Measurements from ENCODE around the gene PPP4C.

Gene PPP4C

DNA sequence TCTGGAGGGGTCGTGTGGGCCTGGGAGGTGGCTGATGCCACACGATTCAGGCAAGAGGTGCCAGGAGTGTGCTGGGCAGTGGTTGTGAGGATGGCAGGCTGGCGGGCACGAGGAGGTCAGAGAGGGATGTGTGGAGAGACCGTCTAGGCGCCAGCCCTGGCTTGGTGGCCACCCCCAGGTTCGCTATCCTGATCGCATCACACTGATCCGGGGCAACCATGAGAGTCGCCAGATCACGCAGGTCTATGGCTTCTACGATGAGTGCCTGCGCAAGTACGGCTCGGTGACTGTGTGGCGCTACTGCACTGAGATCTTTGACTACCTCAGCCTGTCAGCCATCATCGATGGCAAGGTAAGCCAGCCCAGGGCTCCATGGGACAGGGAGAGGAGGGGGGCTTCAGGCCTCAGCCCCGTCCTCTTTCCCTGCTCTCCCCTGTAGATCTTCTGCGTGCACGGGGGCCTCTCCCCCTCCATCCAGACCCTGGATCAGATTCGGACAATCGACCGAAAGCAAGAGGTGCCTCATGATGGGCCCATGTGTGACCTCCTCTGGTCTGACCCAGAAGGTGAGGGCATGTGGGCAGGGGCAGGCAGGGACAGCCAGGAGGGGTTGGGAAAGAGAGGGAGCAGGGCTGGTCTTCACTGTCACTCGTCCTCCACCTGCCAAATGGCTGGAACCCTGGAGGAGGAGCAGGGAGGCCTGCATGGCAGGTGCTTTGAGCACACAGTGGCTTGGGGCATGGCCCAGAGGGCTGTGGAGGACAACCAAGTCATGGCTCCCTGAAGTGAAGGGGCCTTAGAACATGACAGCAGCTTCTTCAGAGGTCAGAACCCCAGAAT, 7.6 kb downstream of the PPP4C start:
- Histone ChIP-seq H3K9ac (ENCODE audit: low read length) (no peak overlapping the region), H3K36me3 (replicated peaks; ENCODE audit: low read depth, low read length) (peaks cover 56% of the 10 kb centered on the region)
- TF ChIP-seq EZH2phosphoT487 (IDR thresholded peaks at IDR 0.05; ENCODE audit: low read depth), result no peak
- TF ChIP-seq, protein P1, sequence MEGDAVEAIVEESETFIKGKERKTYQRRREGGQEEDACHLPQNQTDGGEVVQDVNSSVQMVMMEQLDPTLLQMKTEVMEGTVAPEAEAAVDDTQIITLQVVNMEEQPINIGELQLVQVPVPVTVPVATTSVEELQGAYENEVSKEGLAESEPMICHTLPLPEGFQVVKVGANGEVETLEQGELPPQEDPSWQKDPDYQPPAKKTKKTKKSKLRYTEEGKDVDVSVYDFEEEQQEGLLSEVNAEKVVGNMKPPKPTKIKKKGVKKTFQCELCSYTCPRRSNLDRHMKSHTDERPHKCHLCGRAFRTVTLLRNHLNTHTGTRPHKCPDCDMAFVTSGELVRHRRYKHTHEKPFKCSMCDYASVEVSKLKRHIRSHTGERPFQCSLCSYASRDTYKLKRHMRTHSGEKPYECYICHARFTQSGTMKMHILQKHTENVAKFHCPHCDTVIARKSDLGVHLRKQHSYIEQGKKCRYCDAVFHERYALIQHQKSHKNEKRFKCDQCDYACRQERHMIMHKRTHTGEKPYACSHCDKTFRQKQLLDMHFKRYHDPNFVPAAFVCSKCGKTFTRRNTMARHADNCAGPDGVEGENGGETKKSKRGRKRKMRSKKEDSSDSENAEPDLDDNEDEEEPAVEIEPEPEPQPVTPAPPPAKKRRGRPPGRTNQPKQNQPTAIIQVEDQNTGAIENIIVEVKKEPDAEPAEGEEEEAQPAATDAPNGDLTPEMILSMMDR (IDR thresholded peaks at IDR 0.05; ENCODE audit: low read depth, low read length), result no peak

DNA sequence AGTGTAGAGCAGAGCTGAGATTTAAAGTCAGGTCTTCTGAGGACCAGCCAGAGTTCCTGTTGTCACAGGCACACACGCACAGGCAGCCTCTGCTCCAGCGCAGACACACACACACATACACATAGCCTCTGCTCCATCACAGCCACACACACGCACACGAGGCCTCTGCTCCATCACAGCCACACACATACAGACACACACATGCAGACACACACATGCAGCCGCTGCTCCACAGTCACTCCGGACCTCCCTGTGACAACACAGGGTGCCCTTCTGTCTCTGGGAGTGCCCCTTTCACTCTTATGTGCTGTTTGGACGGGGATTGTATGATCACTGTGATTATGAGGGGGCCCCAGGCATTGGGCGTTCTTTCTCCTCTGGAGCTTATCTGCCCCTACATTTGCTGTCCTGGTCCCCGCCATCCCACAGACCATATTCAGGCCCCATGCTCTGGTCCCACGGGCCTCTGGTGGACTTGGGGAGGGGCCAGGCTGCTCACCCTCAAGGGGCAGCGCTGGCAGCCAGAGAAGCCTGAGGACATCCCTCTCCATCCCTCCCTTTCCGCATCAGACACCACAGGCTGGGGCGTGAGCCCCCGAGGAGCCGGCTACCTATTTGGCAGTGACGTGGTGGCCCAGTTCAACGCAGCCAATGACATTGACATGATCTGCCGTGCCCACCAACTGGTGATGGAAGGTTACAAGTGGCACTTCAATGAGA, 8.5 kb downstream of the PPP4C start:
- Histone ChIP-seq H3K9me3 (ENCODE audit: insufficient read depth, low read length) (no peaks in the 10 kb centered on the region), H3K36me3 (replicated peaks; ENCODE audit: low read depth, low read length) (peaks cover 50% of the 10 kb centered on the region)
- TF ChIP-seq, protein P1 (IDR thresholded peaks at IDR 0.05; ENCODE audit: low read depth, low read length), result no peak
- TF ChIP-seq EZH2phosphoT487 (IDR thresholded peaks at IDR 0.05; ENCODE audit: low read depth), result no peak

More for the DNA sequence above, 7.6 kb downstream of the PPP4C start:
- H4K20me1 ChIP-seq (ENCODE audit: insufficient read depth, low read length), result no peaks in the 10 kb centered on the region
- no peaks in the 10 kb centered on the region for H3K27me3 ChIP-seq (ENCODE audit: low read depth, low read length)
- no peak overlapping the region for H2AFZ ChIP-seq (ENCODE audit: low read depth, low read length)
- H3K4me2 ChIP-seq (ENCODE audit: low read length), result no peak overlapping the region
- H3K9me3 ChIP-seq (ENCODE audit: insufficient read depth, low read length), result no peaks in the 10 kb centered on the region
- H3K4me3 ChIP-seq (ENCODE audit: low read length), result no peak overlapping the region
- no peaks in the 10 kb centered on the region for H3K4me1 ChIP-seq (ENCODE audit: low read length)
- H3K27ac ChIP-seq (ENCODE audit: low read length), result no peak overlapping the region
- peaks cover 14% of the 10 kb centered on the region for H3K79me2 ChIP-seq (ENCODE audit: low read length)

DNA sequence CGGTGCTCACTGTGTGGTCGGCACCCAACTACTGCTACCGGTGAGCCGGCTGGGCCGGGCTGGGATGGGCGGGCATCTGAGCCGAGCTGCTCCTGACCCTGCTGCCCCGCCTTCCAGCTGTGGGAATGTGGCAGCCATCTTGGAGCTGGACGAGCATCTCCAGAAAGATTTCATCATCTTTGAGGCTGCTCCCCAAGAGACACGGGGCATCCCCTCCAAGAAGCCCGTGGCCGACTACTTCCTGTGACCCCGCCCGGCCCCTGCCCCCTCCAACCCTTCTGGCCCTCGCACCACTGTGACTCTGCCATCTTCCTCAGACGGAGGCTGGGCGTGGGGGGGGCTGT, 9.0 kb downstream of the PPP4C start:
- no peak for TF ChIP-seq EZH2phosphoT487 (IDR thresholded peaks at IDR 0.05; ENCODE audit: low read depth)
- TF ChIP-seq, protein P1 (IDR thresholded peaks at IDR 0.05; ENCODE audit: low read depth, low read length), result no peak
- Histone ChIP-seq H3K9me3 (ENCODE audit: insufficient read depth, low read length) (no peaks in the 10 kb centered on the region), H3K9ac (ENCODE audit: low read length) (no peak overlapping the region), H3K79me2 (ENCODE audit: low read length) (peaks cover 2% of the 10 kb centered on the region), H3K27ac (ENCODE audit: low read length) (no peak overlapping the region), H3K4me2 (ENCODE audit: low read length) (no peak overlapping the region), H3K4me1 (ENCODE audit: low read length) (no peaks in the 10 kb centered on the region), H3K36me3 (replicated peaks; ENCODE audit: low read depth, low read length) (peaks cover 46% of the 10 kb centered on the region), H3K4me3 (ENCODE audit: low read length) (no peak overlapping the region), H2AFZ (ENCODE audit: low read depth, low read length) (no peak overlapping the region), H4K20me1 (ENCODE audit: insufficient read depth, low read length) (no peaks in the 10 kb centered on the region), H3K27me3 (ENCODE audit: low read depth, low read length) (no peaks in the 10 kb centered on the region)

More for the DNA sequence above, 8.5 kb downstream of the PPP4C start:
- H3K4me2 ChIP-seq (ENCODE audit: low read length), result no peak overlapping the region
- H3K9ac ChIP-seq (ENCODE audit: low read length), result no peak overlapping the region
- H3K4me1 ChIP-seq (ENCODE audit: low read length), result no peaks in the 10 kb centered on the region
- no peak overlapping the region for H3K27ac ChIP-seq (ENCODE audit: low read length)
- no peaks in the 10 kb centered on the region for H4K20me1 ChIP-seq (ENCODE audit: insufficient read depth, low read length)
- H2AFZ ChIP-seq (ENCODE audit: low read depth, low read length), result no peak overlapping the region
- peaks cover 8% of the 10 kb centered on the region for H3K79me2 ChIP-seq (ENCODE audit: low read length)
- no peaks in the 10 kb centered on the region for H3K27me3 ChIP-seq (ENCODE audit: low read depth, low read length)
- H3K4me3 ChIP-seq (ENCODE audit: low read length), result no peak overlapping the region

DNA sequence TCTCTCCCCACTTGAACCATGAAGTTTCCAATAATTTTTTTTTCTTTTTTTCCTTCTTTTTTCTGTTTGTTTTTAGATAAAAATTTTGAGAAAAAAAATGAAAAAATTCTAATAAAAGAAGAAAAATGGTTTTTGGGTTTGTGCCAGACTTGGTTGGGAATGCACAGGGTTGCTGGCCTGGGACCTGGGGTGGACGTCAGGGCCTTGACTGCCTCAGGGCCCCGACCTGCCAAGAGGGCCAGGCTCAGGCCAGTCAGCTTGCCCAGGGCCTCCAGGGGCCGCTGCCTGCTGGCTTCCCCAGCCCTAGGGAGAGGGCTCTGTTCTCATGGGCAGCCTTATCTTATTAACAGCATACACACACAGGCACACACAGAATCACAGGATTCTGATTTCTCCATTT, 9.5 kb downstream of the PPP4C start:
- Histone ChIP-seq H3K4me1 (ENCODE audit: low read length) (no peaks in the 10 kb centered on the region), H4K20me1 (ENCODE audit: insufficient read depth, low read length) (no peaks in the 10 kb centered on the region)
- TF ChIP-seq, protein P1 (IDR thresholded peaks at IDR 0.05; ENCODE audit: low read depth, low read length), result no peak
- TF ChIP-seq EZH2phosphoT487 (IDR thresholded peaks at IDR 0.05; ENCODE audit: low read depth), result no peak

More for the DNA sequence above, 9.5 kb downstream of the PPP4C start:
- H3K9ac ChIP-seq (ENCODE audit: low read length), result no peak overlapping the region
- H2AFZ ChIP-seq (ENCODE audit: low read depth, low read length), result no peak overlapping the region
- peaks cover 44% of the 10 kb centered on the region for H3K36me3 ChIP-seq (replicated peaks; ENCODE audit: low read depth, low read length)
- no peak overlapping the region for H3K27ac ChIP-seq (ENCODE audit: low read length)
- H3K4me3 ChIP-seq (ENCODE audit: low read length), result no peak overlapping the region
- H3K27me3 ChIP-seq (ENCODE audit: low read depth, low read length), result no peaks in the 10 kb centered on the region
- no peak overlapping the region for H3K4me2 ChIP-seq (ENCODE audit: low read length)
- no peaks in the 10 kb centered on the region for H3K79me2 ChIP-seq (ENCODE audit: low read length)
- no peaks in the 10 kb centered on the region for H3K9me3 ChIP-seq (ENCODE audit: insufficient read depth, low read length)
